Right lobe of liver (tissue), 4 donors: ENCODE results near the gene SPACA7.

Source experiments
- POLR2A ChIP-seq: fragments of 450-650 bp; IDR thresholded peaks from one replicate; pipeline ENCODE4 v1.6.1; 2017; ENCODE audit warnings: antibody characterized with exemption, mild to moderate bottlenecking
- TF ChIP-seq, protein P1 (sequence below), 4 donors: fragments of 200-600 bp in 3 of 4; fragments of 450-650 bp in 1 of 4; IDR thresholded peaks; one replicate each; pipeline versions ENCODE4 v1.5.1 to v1.8.0; 2016 to 2022; ENCODE audit warnings: antibody characterized with exemption in 4 of 4, mild to moderate bottlenecking in 2 of 4
- donor health status: DM: no; HTN: no; CAD: no.
- donor health status: DM: no; HTN: no; CAD: no.
- donor health status: DM: no; HTN: yes; CAD: no.

DNA sequence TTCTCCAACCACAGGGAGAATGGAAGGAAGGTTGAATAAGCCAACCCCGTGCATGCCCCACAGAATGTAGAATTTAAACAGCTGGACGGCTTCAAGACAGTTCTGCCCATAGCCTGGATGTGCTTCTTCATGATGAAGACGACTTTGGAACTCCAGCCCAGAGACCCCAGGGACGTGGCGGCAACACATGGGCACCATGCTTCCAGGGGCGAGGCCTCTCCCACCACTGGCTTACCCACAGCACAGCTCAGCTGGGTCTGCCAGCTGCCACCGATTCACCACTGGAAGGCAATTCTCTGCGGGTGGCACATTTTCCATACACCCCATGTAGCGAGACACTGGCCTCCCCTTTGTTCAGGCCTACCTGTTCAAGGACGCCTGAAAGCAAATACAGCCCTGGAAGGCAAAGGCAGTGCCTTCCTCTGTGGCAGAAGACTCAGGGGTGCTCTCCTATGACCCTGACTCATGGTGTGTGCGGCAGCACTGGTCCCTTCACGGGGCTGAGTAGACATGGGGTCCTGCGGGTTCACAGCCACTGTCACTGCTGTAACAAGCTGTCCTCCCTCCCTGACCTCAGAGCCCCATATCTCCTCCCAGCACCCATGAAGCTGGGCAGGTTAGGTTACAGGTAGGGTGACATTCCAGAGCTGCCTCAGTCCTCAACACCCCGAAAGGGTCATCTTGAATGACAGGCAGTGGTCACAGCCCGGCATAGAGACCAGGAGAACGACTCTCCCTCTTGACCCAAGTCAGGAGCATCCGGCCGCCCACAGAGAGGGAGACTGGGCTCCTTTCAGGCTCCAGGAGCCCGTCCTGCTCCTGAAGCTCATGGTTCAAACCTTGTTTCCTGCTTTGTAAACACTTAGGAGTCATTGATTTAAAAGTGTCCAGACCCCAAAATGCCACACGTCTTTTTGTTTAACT, 72.7 kb downstream of the SPACA7 start:
- TF ChIP-seq, protein P1, sequence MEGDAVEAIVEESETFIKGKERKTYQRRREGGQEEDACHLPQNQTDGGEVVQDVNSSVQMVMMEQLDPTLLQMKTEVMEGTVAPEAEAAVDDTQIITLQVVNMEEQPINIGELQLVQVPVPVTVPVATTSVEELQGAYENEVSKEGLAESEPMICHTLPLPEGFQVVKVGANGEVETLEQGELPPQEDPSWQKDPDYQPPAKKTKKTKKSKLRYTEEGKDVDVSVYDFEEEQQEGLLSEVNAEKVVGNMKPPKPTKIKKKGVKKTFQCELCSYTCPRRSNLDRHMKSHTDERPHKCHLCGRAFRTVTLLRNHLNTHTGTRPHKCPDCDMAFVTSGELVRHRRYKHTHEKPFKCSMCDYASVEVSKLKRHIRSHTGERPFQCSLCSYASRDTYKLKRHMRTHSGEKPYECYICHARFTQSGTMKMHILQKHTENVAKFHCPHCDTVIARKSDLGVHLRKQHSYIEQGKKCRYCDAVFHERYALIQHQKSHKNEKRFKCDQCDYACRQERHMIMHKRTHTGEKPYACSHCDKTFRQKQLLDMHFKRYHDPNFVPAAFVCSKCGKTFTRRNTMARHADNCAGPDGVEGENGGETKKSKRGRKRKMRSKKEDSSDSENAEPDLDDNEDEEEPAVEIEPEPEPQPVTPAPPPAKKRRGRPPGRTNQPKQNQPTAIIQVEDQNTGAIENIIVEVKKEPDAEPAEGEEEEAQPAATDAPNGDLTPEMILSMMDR (IDR thresholded peaks at IDR 0.05), result no peak
- no peak for TF ChIP-seq POLR2A
